Measurements from ENCODE around the gene SPTBN1.

- TF ChIP-seq CTCF (IDR thresholded peaks at IDR 0.05), result no peak
- no peak for TF ChIP-seq POLR2A (IDR thresholded peaks at IDR 0.05)
Measured at GRCh38 chr2:54666131-54666633, 210.1 kb downstream of the SPTBN1 start.
